Calu3 (cell line): ENCODE results near the gene TRAF3. TPM values are rescaled to one million over a fixed set of nuclear protein-coding genes. Genes with fewer than 3 reads are reported as not detected.
A peak's percentile ranks its signal among the peaks of the same experiment; 100 is the strongest.

Experiments used
- BruUV-seq: library from RNA; stranded (reverse); fragments of 400-500 nt; replicated peaks from 2 replicates; lab custom pipeline; 2021; lab: Mats Ljungman, UMichigan
- CTCF ChIA-PET: fragments of 300-600 bp; sonication (Branson Sonifier 250); formaldehyde crosslinking; loops from one replicate; lab custom pipeline; 2022; ENCODE audit warnings: antibody characterized with exemption; lab: Charles Lee
- DNase-seq: peaks from one replicate; pipeline ENCODE4 v3.0.0; 2022
- H3K27ac Mint-ChIP-seq: one replicate; pipeline ENCODE4 v1.8.0; 2022; ENCODE audit warnings: mixed read lengths; ENCODE audit not compliant: unreplicated experiment
- H3K27me3 Mint-ChIP-seq: one replicate; pipeline ENCODE4 v1.8.0; 2022; ENCODE audit warnings: mixed read lengths; ENCODE audit not compliant: unreplicated experiment
- H3K36me3 Mint-ChIP-seq: one replicate; pipeline ENCODE4 v1.8.0; 2022; ENCODE audit warnings: mild to moderate bottlenecking, moderate library complexity, mixed read lengths; ENCODE audit not compliant: insufficient read depth, unreplicated experiment
- H3K4me1 Mint-ChIP-seq: one replicate; pipeline ENCODE4 v1.8.0; 2022; ENCODE audit warnings: mild to moderate bottlenecking, low read depth, mixed read lengths; ENCODE audit not compliant: unreplicated experiment
- H3K4me3 Mint-ChIP-seq: one replicate; pipeline ENCODE4 v1.8.0; 2022; ENCODE audit warnings: mild to moderate bottlenecking, low read depth, moderate library complexity, mixed read lengths; ENCODE audit not compliant: unreplicated experiment
- H3K9me3 Mint-ChIP-seq: one replicate; pipeline ENCODE4 v1.8.0; 2022; ENCODE audit warnings: low read depth, mixed read lengths; ENCODE audit not compliant: unreplicated experiment
- intact Hi-C: fragments of 100-400 bp; cut with micrococcal nuclease; formaldehyde crosslinking; loops from one replicate; pipeline ENCODE4 v1.10.0; 2022; ENCODE audit not compliant: unreplicated experiment
- total RNA-seq: library from RNA; stranded (reverse); gene quantifications from 2 replicates; pipeline ENCODE4 v1.2.3, GENCODE V29; 2022
- TF ChIP-seq, protein P1 (sequence below): fragments of 200-600 bp; IDR thresholded peaks from one replicate; pipeline ENCODE4 v1.8.0; 2022; ENCODE audit warnings: antibody characterized with exemption; ENCODE audit not compliant: unreplicated experiment

Gene TRAF3
- total RNA-seq, 1 experiment from 2014 or later: 24.2 TPM

DNA sequence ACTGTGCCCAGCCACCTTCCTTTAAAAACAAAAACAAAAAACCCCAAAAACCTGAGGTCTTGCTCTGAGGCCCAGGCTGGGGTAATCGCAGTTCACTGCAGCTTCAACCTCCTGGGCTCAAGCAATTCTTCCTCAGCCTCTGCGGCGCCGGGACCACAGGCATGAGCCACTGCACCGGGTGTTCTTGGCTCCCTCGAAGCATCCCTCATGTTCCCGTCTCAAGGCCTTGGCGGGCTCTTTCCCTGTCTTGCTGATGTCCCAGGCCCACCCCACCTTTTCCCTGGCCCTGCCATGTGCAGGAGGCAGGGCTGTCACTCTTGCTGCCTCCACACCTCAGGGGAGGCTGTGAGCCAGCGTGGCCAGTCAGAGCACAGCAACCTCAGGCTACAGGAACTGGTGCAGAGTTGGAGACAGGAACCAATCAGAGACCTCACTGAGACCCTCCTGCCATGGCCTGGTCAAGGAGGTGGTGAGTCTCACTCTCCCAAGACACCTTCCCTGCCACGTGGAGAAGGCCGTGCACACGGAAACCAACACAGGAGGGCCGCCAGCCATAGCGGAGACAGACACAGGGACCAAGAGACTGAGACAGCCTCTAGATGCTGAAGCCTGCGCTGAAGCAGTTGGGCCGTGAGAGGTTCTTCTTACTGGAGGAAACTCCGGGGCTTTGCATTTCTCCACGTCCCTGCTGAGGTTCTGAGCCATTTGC, 139.3 kb downstream of the TRAF3 start:
- Mint-ChIP-seq H3K9me3 (no peaks in the 10 kb centered on the region), H3K27ac (no peak overlapping the region), H3K4me1 (no peaks in the 10 kb centered on the region), H3K36me3 (no peaks in the 10 kb centered on the region), H3K27me3 (no peaks in the 10 kb centered on the region), H3K4me3 (no peak overlapping the region)
- TF ChIP-seq, protein P1, sequence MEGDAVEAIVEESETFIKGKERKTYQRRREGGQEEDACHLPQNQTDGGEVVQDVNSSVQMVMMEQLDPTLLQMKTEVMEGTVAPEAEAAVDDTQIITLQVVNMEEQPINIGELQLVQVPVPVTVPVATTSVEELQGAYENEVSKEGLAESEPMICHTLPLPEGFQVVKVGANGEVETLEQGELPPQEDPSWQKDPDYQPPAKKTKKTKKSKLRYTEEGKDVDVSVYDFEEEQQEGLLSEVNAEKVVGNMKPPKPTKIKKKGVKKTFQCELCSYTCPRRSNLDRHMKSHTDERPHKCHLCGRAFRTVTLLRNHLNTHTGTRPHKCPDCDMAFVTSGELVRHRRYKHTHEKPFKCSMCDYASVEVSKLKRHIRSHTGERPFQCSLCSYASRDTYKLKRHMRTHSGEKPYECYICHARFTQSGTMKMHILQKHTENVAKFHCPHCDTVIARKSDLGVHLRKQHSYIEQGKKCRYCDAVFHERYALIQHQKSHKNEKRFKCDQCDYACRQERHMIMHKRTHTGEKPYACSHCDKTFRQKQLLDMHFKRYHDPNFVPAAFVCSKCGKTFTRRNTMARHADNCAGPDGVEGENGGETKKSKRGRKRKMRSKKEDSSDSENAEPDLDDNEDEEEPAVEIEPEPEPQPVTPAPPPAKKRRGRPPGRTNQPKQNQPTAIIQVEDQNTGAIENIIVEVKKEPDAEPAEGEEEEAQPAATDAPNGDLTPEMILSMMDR: no peak
- intact Hi-C loops: no loop called here
- BruUV-seq: no TSS peak
- CTCF ChIA-PET: no interaction called here
- no peak for DNase-seq

DNA sequence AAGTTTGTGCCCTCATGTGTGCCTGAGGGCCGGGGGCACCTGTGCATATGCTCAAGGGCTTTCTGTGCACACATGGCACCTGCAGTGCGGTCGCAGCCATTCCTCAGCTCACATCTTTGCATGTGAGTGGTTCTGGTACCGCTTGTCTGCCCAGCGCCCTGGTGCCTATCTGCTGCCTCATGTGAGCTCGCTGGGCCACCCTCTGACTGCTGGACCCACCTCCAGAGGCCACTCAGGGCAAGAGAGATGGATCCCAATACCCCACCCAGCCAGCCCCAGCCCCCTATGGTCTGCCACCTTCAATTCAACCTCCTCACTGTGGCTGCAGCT, 139.8 kb downstream of the TRAF3 start:
- no peaks in the 10 kb centered on the region for H3K27me3 Mint-ChIP-seq
- intact Hi-C loops: no loop called here
- no peaks in the 10 kb centered on the region for H3K36me3 Mint-ChIP-seq
- H3K4me1 Mint-ChIP-seq: no peaks in the 10 kb centered on the region
- BruUV-seq: no TSS peak
- H3K9me3 Mint-ChIP-seq: no peaks in the 10 kb centered on the region
- CTCF ChIA-PET: no interaction called here
- H3K4me3 Mint-ChIP-seq: no peak overlapping the region
- H3K27ac Mint-ChIP-seq: no peak overlapping the region
- no peak for DNase-seq
- TF ChIP-seq, protein P1: no peak

DNA sequence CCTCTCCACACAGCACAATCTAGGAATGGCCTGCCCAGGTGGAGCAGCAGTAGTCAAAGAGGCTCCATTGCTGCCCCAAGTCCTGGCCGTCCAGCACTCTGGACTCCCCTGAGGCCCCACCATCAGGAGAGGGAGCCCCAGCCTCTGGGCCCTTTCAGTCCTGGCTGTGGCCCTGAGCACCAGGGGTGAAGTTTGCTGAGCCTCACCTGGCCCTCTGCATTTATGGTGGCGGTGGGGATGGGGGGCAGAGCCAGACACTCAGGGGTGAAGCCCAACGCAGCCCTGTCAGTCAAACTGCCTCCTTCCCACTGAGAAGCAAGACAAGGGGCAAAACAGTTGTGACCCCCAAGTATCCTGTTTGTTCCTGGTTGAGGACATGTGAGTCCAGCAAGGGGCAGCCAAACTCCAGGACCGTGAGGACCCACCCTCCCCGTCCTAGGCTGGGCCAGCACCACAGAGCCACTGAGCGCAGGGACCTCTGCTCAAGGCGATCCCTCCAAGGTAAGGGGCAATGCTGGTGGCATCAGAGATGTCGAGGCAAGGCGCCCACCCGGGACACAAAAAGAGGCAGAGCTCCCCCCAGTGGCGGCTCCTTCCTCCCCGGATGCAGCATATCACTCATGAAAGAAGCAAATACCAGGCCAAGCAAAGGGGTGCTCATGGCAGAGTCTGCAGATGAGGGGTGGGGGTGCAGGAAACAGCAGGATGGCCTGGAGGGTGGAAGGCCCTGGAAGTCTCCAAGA, 140.4 kb downstream of the TRAF3 start:
- H3K4me3 Mint-ChIP-seq: no peak overlapping the region
- BruUV-seq: no TSS peak
- no peaks in the 10 kb centered on the region for H3K36me3 Mint-ChIP-seq
- CTCF ChIA-PET: interaction anchor here (0.9 kb wide), 1 partner anchor 223 kb away, joined by 3 read pairs; no protein-coding TSS in a partner anchor
- peak; percentile 32 for DNase-seq
- no peak overlapping the region for H3K27ac Mint-ChIP-seq
- TF ChIP-seq, protein P1: no peak
- intact Hi-C loops: no loop called here
- H3K9me3 Mint-ChIP-seq: no peaks in the 10 kb centered on the region
- no peaks in the 10 kb centered on the region for H3K27me3 Mint-ChIP-seq
- no peaks in the 10 kb centered on the region for H3K4me1 Mint-ChIP-seq

DNA sequence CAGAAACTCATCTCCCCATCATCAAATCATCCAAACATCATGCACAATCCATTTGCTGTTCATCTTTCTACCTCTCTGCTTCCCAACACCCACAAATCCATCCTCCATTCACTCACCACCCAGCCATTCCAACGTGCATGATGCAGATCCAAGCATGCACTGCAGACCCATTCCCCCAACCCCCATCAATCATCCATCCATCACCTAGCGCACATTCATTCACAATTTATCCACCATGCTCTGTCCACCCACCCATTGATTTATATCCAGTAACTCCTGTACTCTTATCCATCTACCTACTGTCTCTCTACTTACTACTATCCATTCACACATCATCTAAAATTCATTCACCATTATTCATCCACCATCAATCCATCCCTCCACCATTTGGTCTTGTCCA, 141.2 kb downstream of the TRAF3 start:
- BruUV-seq: no TSS peak
- no peaks in the 10 kb centered on the region for H3K36me3 Mint-ChIP-seq
- no peak overlapping the region for H3K4me3 Mint-ChIP-seq
- DNase-seq: no peak
- TF ChIP-seq, protein P1: no peak
- no peaks in the 10 kb centered on the region for H3K27me3 Mint-ChIP-seq
- no peak overlapping the region for H3K27ac Mint-ChIP-seq
- intact Hi-C loops: no loop called here
- H3K9me3 Mint-ChIP-seq: no peaks in the 10 kb centered on the region
- H3K4me1 Mint-ChIP-seq: no peaks in the 10 kb centered on the region
- CTCF ChIA-PET: interaction anchor here (0.9 kb wide), 1 partner anchor 224 kb away, joined by 3 read pairs; no protein-coding TSS in a partner anchor
